HuH-7 (cell line): Measurements from ENCODE around the gene EBF3.

ENCODE experiments used
- DNase-seq: peaks from one replicate; pipeline ENCODE4 v3.0.0; 2011; ENCODE audit warnings: low spot score

EBF3 gene

DNA sequence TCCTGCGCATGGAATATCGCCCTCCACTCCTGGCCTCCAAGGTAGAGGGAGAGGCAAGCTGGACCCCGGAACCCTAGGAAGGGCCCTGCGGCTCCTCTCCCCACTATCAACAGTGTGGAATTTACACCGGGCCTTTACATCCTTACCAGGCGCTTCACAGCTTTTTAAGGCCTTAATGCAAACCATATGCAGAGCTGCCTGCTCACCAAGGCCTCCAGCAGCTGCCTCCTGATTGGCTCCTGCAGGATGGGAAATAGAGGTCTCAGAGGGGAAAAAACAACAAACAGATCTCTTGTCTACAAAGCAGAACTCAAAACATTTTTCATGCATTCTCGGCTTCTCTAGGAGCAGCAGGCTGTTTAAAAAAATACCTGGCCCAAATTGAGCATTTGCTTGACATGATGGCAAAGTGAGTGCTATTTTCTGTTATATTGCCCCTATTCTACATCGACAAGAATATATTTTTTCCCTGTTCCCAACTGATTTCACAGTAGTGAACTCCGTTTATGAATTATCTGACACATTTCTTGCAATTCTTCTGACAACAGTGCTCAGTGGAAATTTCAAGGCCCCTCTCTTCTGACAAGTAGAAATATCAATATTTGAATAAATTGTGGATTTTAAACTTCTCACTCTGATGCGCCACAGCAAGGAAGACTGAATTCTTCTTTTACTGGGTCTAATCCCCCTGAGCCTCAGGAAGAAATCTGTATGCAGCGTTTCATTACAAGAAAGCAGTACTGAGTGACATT is 51.7 kb downstream of the EBF3 start:
- no peak for DNase-seq

DNA sequence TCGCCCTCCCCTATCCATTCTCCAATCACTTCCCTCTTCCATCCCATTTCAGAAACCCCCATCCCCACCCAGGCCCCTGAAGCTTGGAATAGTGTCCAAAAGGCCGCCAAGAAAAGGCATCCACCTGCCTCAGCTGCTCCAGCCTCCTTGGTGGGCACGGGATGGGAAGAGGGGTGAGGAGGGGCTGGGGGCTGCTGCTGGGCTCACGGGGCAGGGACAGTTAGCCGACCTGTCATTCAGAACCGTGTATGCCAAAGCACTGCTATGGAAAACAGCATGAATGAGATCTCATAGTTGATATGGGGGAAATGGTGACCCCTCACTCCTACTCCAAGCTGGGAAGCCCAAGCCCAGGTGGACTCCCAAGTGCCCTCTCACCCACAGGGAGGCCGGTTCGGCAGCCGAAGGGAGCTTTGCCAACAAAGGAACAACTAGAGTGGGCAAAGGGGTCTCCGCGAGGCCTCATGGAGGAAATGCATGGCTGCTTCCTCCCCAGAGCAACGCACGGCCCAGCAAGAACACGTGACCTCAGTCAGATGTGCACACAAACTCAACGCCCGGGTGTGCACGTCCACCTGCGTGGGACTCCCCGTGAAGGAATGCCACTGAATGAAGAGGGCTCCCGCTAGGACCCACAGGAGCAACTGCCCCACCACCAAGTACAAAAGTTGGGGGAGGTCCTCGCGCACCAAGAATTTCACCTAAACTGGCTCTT is 52.5 kb downstream of the EBF3 start:
- no peak for DNase-seq

DNA sequence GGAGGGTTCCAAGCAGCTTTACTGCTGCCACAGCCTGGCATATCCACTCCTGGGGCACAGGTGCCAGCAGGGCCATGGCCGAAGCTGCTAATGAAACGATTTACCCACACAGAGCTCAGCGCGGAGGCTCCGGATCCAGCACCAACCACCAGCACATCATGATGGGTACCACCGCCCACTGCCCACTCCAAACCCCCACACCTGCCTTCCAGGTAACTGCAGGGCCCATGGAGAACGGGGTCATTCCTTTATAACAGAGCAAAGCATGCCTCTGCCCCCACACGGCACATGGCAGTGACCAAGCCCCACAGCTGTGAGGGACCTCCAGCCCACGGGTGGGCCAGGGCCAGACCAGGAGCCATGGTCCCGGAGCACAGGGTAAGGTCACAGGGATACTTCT is 53.2 kb downstream of the EBF3 start:
- DNase-seq: no peak

DNA sequence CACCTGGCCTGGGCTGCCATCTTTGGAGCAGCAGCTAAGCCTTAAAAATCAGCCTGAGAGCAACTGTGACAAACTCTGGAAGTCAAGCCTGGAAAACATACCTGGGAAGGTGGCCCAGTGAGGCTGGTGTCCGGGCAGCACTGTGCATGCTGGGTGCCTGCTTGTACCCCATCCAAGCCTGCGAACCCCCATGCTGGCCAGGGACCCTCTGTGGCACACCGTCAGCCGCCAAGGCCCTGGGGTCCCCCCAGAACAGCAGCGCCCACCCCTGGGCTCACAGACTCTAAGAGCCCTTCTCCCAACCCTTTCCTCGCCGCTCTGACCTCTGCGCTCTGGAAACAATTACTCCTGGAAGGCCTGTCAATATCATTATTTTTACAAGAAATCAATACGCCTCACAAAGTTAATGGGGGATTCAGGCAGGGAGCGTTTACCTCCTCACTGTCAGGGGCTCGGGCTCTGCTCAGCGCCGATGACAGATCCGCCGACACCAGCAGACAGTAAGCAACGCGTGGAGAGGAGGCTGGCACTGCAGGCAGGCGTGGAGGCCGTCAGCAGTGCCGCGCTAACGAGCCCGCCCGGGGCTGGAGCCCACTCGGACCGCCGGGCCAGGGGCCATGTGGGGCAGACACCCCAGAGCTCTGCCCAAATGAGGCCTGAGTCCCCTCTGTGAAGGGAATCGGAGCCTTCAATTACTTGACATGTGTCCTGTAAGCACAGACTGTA is 54.4 kb downstream of the EBF3 start:
- DNase-seq: no peak

DNA sequence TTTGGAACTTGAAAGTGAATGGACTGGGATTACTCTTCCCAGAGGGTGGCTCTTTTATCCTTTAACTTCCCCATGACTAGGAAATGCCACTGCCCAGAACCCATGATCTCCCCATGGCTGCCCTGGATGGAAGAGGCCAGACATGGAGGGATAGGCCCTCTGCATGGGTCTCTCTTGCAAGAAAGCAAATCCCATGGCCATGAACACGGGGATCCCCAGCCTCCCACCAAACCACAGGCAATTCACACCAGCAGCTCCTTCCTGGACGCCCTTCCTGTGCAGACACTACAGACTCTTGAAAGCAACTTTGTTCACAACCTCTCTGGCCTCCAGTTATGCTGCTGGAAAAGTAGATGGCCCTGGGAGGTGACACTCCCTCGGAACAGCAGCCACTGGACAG is 55.0 kb downstream of the EBF3 start:
- DNase-seq: no peak

DNA sequence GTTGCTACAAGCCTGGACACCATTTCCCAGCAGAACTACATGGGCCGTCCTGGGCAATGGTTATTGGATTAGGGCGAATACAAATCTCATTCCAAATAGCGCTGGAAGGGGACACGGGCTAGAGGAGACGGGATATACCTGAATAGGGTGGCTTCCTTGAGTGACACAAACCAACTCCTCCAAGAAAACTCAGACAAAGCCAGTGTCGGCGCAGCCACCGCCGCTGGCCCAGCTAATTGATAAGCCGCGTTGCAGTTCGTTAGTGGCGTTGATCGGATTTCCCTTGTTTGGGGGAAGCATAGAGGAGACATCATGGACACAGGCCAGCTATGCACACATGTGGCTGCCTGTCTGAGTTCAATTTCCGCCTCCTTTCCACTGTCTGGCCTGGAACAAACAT is 55.7 kb downstream of the EBF3 start:
- DNase-seq: no peak

DNA sequence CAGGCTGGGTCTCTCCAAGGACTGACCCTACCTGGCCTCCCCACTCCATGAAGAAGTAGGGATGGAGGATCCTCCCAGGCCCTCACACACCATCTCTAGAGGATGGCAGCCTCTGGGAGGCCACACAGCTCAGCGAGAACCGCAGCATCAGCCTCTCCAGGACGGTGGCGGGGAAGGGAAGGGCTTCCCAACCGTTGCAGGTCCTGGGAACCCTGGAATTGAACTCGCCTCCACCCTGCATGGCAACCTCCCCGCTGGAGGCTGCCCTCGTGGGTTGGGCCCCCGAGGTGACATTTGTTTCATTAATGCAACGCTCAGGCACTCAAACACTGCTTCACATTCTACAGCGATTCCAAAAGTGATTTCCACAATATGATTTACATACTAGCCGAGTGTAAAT is 58.5 kb downstream of the EBF3 start:
- DNase-seq: no peak

DNA sequence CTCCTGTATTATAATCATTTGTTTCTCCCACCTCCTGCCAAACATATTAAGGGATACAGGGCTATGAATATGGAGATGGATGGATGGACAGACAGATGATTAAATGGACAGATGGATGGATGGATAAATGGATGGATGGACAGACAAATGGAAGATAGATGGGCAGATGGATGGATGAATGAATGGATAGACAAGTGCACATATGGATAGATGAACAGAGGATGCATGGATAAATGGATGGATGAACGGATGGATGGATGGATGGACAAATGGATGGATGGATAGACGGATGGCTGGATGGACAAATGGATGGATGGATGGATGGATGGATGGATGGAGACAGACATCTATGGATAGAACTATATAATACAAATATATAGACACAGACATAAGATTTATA is 59.8 kb downstream of the EBF3 start:
- DNase-seq: no peak

DNA sequence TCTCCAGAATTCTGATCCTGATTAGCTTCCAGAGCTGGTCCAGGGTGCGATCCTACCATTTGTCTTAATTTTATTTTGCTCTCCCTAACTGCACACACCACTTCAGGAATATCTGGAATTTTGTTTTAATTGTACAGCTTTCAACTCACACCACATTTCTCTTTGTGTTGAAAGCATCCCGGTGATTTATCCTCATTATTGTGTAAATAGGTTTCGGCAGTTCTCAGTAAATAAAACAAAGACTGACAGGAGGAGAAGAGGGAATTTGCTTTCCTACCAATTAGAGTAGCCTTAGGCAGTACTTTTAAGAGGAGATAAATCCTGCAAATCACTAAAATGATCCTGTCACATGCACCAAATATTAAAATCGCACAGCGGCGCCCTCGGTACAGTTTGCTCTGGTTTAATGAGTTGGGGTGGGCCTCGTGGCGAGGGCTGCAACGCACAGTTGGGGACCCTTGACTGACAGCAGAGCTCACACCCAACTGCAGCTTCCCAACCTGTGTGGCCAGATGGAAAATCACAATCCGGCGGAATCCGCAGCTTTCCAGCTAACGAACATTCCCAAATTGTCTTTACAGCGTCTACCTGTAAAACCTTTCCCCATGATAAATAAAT is 62.6 kb downstream of the EBF3 start:
- no peak for DNase-seq

DNA sequence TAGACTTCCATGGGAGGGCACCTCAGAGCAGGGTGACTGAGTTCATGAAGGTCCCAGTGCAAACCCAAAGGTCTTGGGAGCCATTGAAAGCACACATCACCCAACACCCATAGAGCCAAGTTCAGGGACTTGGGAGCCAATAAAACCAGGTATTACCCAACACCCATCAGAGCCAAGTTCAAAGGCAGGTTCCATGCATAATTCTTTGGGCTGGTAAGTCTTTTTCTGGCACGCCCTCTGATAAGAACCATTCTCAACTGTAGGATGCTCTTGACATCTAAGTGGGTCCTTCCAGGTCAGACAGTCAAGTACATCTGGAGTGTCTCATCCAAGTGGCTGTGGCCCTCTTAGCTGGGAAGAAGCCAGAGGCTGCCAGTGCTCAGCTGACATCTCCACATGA is 63.2 kb downstream of the EBF3 start:
- DNase-seq: no peak

DNA sequence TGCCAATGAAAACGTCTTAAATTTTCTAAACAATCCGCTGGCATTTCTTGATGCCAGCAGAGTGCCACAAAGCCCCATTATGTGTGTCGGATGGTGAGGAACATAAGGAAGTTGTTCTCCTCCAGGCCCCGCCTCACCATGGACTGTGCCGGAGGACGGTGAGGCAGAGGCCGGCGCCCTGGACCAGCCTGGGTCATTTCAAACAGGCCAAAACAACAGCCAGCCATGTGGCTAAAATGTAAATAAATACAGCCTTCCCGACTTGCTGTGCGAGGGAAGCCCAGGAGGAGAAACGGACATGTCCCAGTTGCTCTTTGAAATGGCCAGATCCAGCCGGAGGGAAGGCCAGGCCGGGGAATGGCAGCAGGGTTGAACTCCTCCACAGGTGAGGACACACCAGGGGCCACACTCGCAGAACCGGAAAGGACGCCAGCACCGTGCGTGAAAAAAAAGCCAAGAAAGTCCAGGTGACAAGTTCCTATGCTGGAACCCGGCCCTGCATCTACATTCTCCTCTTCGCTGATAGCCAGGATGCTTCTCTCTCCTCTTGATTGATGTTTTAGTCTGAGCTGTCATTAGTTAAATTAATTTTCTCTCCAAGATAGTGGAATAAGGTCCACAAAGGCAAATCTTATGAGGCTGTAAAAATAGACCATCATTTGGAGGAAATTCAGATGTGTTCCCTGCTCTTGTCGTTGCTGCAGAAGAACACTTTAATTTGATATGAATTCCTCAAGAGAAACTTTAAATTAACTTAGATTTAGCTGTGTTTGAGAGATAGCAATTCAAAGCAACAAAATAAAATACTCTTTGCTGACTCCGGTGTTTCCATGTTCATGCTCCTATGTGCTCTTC is 64.6 kb downstream of the EBF3 start:
- DNase-seq: no peak

DNA sequence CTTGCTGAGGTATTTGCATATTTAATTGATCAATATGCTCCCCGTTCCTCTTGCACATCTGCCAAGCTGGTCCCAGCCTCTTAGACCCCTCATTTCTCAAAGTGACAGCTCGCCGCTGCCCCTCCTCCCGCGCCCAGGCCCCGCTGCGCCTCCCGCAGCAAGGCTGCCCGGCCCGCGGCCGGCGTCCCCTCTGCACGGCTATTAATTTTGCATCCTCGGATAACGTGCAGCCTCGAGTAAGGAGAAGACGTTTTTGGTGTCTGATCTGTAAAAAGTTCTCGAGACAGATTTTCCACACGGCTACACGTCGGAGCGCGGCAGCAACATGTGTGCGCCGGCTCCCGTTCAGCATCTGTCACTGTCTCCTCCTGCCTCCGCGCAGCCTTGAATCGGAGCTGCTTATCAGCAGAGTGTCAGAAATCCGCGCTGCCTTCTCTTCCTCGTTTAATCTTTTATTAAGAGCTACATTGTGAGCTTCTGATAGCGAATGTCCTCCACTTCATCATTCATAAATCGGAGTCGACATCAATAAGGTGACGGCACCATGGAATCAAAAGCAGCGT is 65.3 kb downstream of the EBF3 start:
- DNase-seq: no peak

DNA sequence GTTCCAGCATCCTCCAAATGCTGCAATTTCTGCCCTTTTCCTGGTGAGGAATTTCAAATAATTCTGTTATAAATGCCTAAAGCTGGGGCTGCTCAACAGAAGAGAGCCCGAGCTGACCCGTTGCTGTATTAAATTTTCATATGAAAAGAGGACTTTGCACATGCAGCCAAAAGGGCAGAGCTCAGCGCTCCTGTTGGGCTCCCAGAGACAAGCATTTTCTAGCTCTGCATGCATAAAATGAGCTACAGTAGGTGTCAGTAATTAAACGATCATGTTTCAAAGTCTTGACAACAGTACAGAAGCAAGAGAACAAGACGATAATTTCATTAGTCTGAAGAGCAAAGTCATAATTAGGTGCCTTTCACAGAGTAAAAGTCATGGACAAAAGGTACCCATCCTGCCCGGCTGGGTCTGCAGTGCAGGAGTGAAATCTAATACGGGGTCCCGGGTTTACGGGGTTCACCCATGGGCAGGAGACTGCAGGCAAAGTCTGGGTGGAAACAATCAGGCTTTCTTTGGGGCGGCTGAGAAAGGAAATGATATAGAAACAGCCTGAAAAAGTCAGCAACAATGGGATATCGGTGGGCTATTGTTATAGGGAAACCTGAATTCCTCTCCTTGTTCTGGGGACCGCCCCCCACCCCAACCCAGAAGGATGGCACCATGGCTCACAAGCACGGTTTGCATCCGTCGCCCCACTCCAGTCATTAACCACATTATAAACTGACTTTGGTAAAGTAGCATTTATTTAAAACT is 66.0 kb downstream of the EBF3 start:
- no peak for DNase-seq

DNA sequence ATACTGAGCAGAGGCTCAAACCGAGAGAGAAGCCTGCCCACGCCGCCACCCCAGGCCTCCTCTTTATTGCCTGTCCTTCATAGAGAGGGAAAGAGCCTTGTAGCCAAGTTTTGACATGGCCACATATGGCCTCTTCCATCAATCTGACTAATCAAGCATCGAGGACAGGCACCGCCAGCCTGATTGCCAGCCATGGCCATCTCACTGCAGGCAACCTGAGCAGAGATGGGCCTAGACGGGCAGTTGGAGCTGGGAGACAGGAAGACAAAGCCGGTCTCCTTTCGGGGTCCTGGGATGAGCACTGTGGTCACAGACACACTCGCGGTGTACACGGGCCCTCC is 67.2 kb downstream of the EBF3 start:
- DNase-seq: no peak

DNA sequence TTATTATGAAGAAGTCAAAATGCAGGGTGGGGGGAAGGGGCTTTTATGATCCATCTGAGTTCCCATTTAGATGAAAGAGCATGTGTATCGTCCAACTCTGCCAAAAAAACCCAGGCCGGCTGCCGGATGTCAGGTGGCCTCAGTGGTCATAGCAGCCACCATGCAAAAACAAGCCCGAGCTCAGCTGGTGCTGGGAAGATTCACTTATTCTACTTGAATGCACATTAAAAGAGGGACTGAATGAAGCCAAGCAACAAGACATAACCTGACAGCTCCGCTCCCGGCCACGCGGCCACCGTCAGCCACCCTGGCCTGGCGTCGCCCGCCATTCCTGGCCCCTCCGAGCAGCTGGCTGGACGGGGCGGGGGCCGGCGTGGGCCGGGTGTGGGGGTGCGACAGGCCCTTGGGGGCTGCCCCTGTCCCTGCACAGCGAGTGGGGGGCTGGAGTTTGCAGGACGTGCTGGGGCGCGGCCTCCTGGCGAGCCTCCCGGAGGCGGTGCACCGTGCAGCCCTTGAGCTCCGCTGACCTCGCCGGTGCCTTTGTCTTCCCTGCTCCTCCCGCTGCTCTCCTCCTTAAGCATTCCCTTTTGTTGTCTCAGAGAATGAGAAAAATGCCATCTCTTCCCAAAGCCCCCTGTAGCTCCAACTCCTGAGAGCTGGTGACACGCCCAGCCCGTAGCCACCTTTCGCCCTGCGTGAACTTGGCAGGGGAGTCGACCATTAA is 67.8 kb downstream of the EBF3 start:
- no peak for DNase-seq

DNA sequence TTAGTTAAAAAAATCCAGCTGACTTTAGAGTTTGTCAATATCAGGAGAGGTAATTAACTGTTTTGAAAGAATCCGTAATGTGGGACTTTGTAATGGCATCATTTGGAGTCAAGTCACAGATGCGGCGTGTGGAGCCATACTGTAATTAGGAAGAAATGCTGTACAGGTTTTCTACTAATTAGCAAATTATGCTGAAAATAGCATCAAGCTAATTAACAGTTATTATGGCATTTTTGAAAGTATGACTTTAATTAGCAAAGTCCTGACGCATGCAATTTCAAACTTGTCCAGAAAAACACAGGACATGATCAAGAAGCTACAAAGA is 68.3 kb downstream of the EBF3 start:
- DNase-seq: no peak

DNA sequence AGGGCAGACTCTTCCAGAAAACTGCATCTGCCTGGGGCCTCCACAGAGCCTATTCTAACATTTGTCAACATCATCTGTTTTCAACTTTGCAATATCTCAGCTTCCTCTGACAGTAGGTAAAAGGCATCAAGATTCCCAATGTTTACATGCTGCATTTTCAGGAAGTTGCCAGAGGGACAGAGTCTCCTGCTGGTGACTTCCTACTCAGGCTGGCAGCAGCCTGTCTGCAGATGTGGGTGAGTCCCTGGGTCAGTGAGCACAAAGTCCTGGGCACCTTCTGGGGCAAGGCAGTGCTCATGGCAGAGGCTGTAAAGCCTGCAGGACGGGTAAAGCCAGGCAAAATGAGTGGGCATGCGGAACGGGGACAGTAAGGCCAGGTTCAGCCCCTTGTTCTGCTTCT is 69.4 kb downstream of the EBF3 start:
- DNase-seq: peak; percentile 33

DNA sequence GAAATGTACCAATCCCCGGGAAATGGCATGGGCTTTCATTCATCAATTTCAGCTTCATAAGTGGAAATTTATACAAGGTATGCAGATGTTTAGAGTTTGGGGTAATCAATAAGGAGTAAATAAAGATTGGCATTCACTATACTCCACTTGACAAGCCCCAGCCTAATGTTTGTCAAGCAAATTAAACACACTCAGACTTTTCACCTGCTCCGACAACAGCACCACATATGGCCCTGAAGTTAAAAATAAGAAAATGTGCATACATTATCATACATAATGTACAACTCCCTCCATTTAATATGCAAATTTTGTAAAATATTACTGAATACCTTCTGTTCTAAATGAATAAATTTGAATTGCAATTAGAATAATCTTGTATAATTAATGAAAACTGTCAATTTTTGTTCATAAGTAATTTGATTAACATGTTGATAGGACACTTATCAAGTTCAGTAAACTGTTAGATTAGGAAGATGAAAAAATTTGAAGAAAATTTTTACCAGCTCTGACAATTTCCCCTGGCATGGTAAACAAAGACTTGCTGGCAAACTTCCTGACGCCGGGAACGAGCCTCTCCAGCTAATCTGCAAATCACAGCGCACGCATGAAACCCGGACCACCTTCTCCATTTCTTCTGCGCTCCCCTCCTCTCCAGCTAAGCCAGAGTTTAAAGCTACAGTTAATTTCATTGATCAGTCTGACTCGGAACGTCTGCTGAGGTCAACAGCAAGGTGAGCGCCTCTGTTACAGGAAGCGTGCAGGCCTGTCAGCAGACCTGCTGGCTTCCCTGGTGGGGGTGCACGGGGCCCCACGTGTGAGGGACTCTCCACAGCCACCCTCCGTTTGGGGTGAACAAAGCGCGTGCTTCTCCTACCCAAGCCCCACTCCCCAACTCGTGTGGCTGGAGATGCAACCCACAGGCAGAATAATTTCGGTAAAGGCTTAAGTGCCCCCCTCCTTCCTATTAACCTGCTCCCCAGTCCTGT is 70.7 kb downstream of the EBF3 start:
- no peak for DNase-seq

DNA sequence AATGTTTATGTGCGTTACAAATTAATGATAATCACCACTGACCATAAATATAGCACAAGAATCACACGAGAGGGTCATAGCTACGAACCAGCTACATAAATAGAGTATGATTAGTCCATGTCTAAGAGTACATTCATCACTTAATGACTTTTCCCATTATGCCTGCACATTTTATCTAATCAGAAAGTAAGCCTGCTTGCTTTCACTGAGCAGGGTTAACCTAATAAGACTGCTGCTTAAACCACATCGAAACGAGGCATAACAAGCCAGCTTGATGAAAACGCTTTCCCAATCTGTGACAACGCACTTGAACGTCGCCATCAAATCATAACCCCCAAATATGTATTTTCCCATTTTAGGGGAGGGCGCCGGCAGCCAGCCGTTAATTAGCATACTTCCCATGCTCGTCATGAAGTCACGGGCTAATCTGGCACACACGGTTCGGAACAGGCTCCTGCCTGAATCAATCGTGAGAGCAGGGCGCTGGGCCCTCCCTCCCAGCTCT is 71.5 kb downstream of the EBF3 start:
- no peak for DNase-seq
